Astrocyte (in vitro differentiated cells and primary cell): ENCODE measurements around the gene TRNAU1AP. TPM values are rescaled to one million over a fixed set of nuclear protein-coding genes. Genes with fewer than 3 reads are reported as not detected.
"Not testable (repeated sequence)": the region's sequence is repeated elsewhere in the genome, so short reads cannot be mapped to it uniquely, and the experiment has no call there.

Experiments
- DNase-seq: peaks from one replicate; pipeline ENCODE4 v3.0.0-alpha.2; 2010; ENCODE audit warnings: low read depth
- FAIRE-seq: peaks from 2 replicates; lab custom pipeline; 2011; peaks lifted over from hg19 to GRCh38; lab: Jason Lieb, UNC
- H2AFZ ChIP-seq: 2 replicates; pipeline ENCODE4 v1.6.0; 2012; ENCODE audit warnings: low read depth, low read length, inconsistent platforms
- H3K27ac ChIP-seq: 2 replicates; pipeline ENCODE4 v1.5.1; 2011; ENCODE audit warnings: low read depth, low read length, inconsistent platforms
- H3K27me3 ChIP-seq: 2 replicates; pipeline ENCODE4 v1.6.0; 2011; ENCODE audit warnings: low read length, inconsistent platforms; ENCODE audit not compliant: insufficient read depth
- H3K36me3 ChIP-seq: 2 replicates; pipeline ENCODE4 v1.5.1; 2011; ENCODE audit warnings: low read length, inconsistent platforms; ENCODE audit not compliant: insufficient read depth
- H3K4me1 ChIP-seq: 2 replicates; pipeline ENCODE4 v1.5.1; 2011; ENCODE audit warnings: low read length, inconsistent platforms; ENCODE audit not compliant: insufficient read depth
- H3K4me2 ChIP-seq: 2 replicates; pipeline ENCODE4 v1.6.0; 2012; ENCODE audit warnings: low read length, inconsistent platforms
- H3K4me3 ChIP-seq: 2 replicates; pipeline ENCODE4 v1.5.1; 2011; ENCODE audit warnings: low read depth, mild to moderate bottlenecking, low read length, inconsistent platforms; ENCODE audit not compliant: insufficient read depth
- H3K79me2 ChIP-seq: 2 replicates; pipeline ENCODE4 v1.6.0; 2012; ENCODE audit warnings: mild to moderate bottlenecking, low read length, inconsistent platforms; ENCODE audit not compliant: insufficient read depth
- H3K9ac ChIP-seq: 2 replicates; pipeline ENCODE4 v1.6.0; 2012; ENCODE audit warnings: mild to moderate bottlenecking, low read length, inconsistent platforms
- H3K9me3 ChIP-seq: 2 replicates; pipeline ENCODE4 v1.5.1; 2012; ENCODE audit warnings: low read depth, mild to moderate bottlenecking, low read length, inconsistent platforms; ENCODE audit not compliant: insufficient read depth
- H4K20me1 ChIP-seq: 2 replicates; pipeline ENCODE4 v1.6.0; 2012; ENCODE audit warnings: low read length, inconsistent platforms; ENCODE audit not compliant: insufficient read depth
- H3K27ac Mint-ChIP-seq: one replicate; pipeline ENCODE4 v1.8.0; 2021; ENCODE audit warnings: mild to moderate bottlenecking, mixed read lengths; ENCODE audit not compliant: unreplicated experiment
- H3K27me3 Mint-ChIP-seq: one replicate; pipeline ENCODE4 v1.8.0; 2021; ENCODE audit warnings: low read depth, mixed read lengths; ENCODE audit not compliant: unreplicated experiment
- H3K36me3 Mint-ChIP-seq: one replicate; pipeline ENCODE4 v1.8.0; 2021; ENCODE audit warnings: low read depth, mixed read lengths; ENCODE audit not compliant: unreplicated experiment
- H3K4me1 Mint-ChIP-seq: one replicate; pipeline ENCODE4 v1.8.0; 2021; ENCODE audit warnings: low read depth, mixed read lengths; ENCODE audit not compliant: unreplicated experiment
- H3K4me3 Mint-ChIP-seq: one replicate; pipeline ENCODE4 v1.8.0; 2021; ENCODE audit warnings: mild to moderate bottlenecking, moderate library complexity, mixed read lengths; ENCODE audit not compliant: unreplicated experiment
- H3K9me3 Mint-ChIP-seq: one replicate; pipeline ENCODE4 v1.8.0; 2021; ENCODE audit warnings: mild to moderate bottlenecking, mixed read lengths; ENCODE audit not compliant: unreplicated experiment
- CTCF ChIP-seq: IDR thresholded peaks from 2 replicates; pipeline ENCODE4 v1.5.1; 2011; ENCODE audit warnings: low read depth, mild to moderate bottlenecking, inconsistent platforms, low read length, moderate library complexity; ENCODE audit not compliant: insufficient read depth
- EZH2 ChIP-seq: IDR thresholded peaks from 2 replicates; pipeline ENCODE4 v1.6.1; 2012; ENCODE audit warnings: mild to moderate bottlenecking, low read length, inconsistent platforms; ENCODE audit not compliant: insufficient read depth
- total RNA-seq: library from RNA; stranded (reverse); gene quantifications from 2 replicates; pipeline ENCODE4 v1.2.1, GENCODE V29; 2021

The TRNAU1AP gene
- total RNA-seq, 1 donor from 2014 or later = 21.7 TPM

DNA sequence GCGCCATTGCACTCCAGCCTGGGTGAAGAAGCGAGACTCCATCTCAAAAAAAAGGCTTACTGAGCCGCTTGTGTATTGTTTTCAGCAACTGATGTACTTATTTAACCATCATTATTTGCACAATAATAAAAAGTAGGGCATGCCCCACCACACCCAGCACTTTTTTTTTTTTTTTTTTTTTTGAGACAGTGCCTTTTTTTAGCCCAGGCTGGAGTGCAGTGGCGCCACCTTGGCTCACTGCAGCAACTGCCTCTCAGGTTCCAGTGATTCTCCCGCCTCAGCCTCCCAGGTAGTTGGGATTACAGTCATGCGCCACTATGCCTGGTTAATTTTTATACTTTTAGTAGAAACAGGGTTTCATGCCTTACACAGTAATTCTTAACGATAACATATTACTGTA is 12.2 kb upstream of the TRNAU1AP start:
- H3K27ac Mint-ChIP-seq = no peak overlapping the region
- H3K27ac ChIP-seq = no peak overlapping the region
- peaks cover 11% of the 10 kb centered on the region for H3K36me3 ChIP-seq
- H2AFZ ChIP-seq = no peak overlapping the region
- H3K4me2 ChIP-seq = no peak overlapping the region
- no peaks in the 10 kb centered on the region for H3K27me3 ChIP-seq
- no peaks in the 10 kb centered on the region for H3K4me1 Mint-ChIP-seq
- H3K36me3 Mint-ChIP-seq = peaks cover 9% of the 10 kb centered on the region
- H4K20me1 ChIP-seq = no peaks in the 10 kb centered on the region
- H3K4me1 ChIP-seq = no peaks in the 10 kb centered on the region
- no peak overlapping the region for H3K4me3 ChIP-seq
- H3K79me2 ChIP-seq = no peaks in the 10 kb centered on the region
- H3K27me3 Mint-ChIP-seq = no peaks in the 10 kb centered on the region
- TF ChIP-seq CTCF (no peak), EZH2 (no peak)
- FAIRE-seq (no peak), DNase-seq (no peak)
- no peak overlapping the region for H3K9ac ChIP-seq
- no peaks in the 10 kb centered on the region for H3K9me3 ChIP-seq
- H3K9me3 Mint-ChIP-seq = no peaks in the 10 kb centered on the region
- no peak overlapping the region for H3K4me3 Mint-ChIP-seq

GRCh38 chr1:28541414-28542015 is 11.4 kb upstream of the TRNAU1AP start:
- DNase-seq, H3K4me2 ChIP-seq, H3K79me2 ChIP-seq, H3K27me3 Mint-ChIP-seq, H4K20me1 ChIP-seq, H3K36me3 Mint-ChIP-seq, H3K9me3 Mint-ChIP-seq, FAIRE-seq, H3K4me1 Mint-ChIP-seq, H3K4me3 Mint-ChIP-seq, H3K9me3 ChIP-seq, H3K4me3 ChIP-seq, H3K27ac ChIP-seq, H3K27me3 ChIP-seq, H3K9ac ChIP-seq, H2AFZ ChIP-seq, H3K27ac Mint-ChIP-seq, H3K4me1 ChIP-seq: not testable (repeated sequence)
- peaks cover 11% of the 10 kb centered on the region for H3K36me3 ChIP-seq

DNA sequence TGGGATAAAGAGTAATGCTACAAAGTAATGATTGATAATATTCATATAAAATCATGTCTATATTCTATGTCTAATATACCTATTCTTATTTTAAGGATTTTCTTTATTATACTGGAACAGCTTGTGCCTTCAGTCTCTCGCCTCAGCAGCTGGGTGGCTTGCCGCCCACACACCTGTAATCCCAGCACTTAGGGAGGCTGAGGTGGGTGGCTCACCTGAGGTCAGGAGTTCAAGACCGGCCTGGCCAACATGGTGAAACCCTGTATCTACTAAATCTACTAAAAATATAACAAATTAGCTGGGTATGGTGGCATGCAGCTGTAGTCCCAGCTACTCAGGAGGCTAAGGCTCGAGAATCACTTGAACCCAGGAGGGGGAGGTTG is 7.6 kb upstream of the TRNAU1AP start:
- no peak for FAIRE-seq

More for the DNA sequence above, 7.6 kb upstream of the TRNAU1AP start:
- Histone ChIP-seq H3K27ac (no peak overlapping the region), H3K9ac (no peak overlapping the region), H2AFZ (no peak overlapping the region), H3K27me3 (no peaks in the 10 kb centered on the region), H3K4me2 (no peak overlapping the region), H3K36me3 (no peaks in the 10 kb centered on the region), H4K20me1 (no peaks in the 10 kb centered on the region), H3K4me1 (no peaks in the 10 kb centered on the region), H3K4me3 (no peak overlapping the region), H3K79me2 (no peaks in the 10 kb centered on the region), H3K9me3 (no peaks in the 10 kb centered on the region)
- H3K27me3 Mint-ChIP-seq = no peaks in the 10 kb centered on the region
- H3K9me3 Mint-ChIP-seq = no peaks in the 10 kb centered on the region
- H3K4me1 Mint-ChIP-seq = no peaks in the 10 kb centered on the region
- DNase-seq = no peak
- no peak overlapping the region for H3K27ac Mint-ChIP-seq
- no peak for TF ChIP-seq CTCF
- H3K4me3 Mint-ChIP-seq = no peak overlapping the region
- no peaks in the 10 kb centered on the region for H3K36me3 Mint-ChIP-seq
